GM23338 (cell line): Measurements from ENCODE around the gene DNASE1. TPM values are rescaled to one million over a fixed set of nuclear protein-coding genes. Genes with fewer than 3 reads are reported as not detected.

Experiments
- CREB1 ChIP-seq: fragments of 250-450 bp; sonication (Bioruptor Pico); IDR thresholded peaks from 2 replicates; pipeline ENCODE4 v1.5.0; 2020; ENCODE audit warnings: low read depth, mild to moderate bottlenecking, moderate library complexity
- CTCF ChIP-seq, 2 experiments: fragments of 200-600 bp in 1 of 2; sonication (generic) in 1 of 2; conservative IDR thresholded peaks; 2 replicates each; pipeline versions ENCODE4 v1.5.1 to v1.6.1; 2016 to 2017; ENCODE audit warnings: antibody characterized with exemption in 2 of 2, low read depth in 2 of 2, mild to moderate bottlenecking in 2 of 2, moderate library complexity in 1 of 2
- ETS1 ChIP-seq: IDR thresholded peaks from 2 replicates; pipeline ENCODE4 v1.6.1; 2016; ENCODE audit warnings: antibody characterized with exemption
- EZH2 ChIP-seq: fragments of 200-600 bp; sonication (generic); IDR thresholded peaks from one replicate; pipeline ENCODE4 v1.8.0; 2017; ENCODE audit warnings: antibody characterized with exemption, mild to moderate bottlenecking, low read depth; ENCODE audit not compliant: unreplicated experiment
- EZH2phosphoT487 ChIP-seq: fragments of 200-600 bp; sonication (generic); IDR thresholded peaks from one replicate; pipeline ENCODE4 v1.8.1; 2018; ENCODE audit warnings: antibody characterized with exemption; ENCODE audit not compliant: unreplicated experiment
- NANOG ChIP-seq: IDR thresholded peaks from 2 replicates; pipeline ENCODE4 v1.6.1; 2016; ENCODE audit warnings: antibody characterized with exemption, borderline replicate concordance
- REST ChIP-seq: IDR thresholded peaks from one replicate; pipeline ENCODE4 v1.6.1; 2018; ENCODE audit warnings: antibody characterized with exemption; ENCODE audit not compliant: unreplicated experiment
- ZNF331 ChIP-seq: fragments of 250-450 bp; sonication (Bioruptor Pico); IDR thresholded peaks from 2 replicates; pipeline ENCODE4 v1.5.0; 2020; ENCODE audit warnings: low read depth, mild to moderate bottlenecking, moderate library complexity
- ZNF462 ChIP-seq: fragments of 250-450 bp; sonication (Bioruptor Pico); IDR thresholded peaks from 2 replicates; pipeline ENCODE4 v1.5.0; 2020; ENCODE audit warnings: mild to moderate bottlenecking, moderate library complexity
- polyA plus RNA-seq: library from polyadenylated mRNA; unstranded; fragments of >200 nt; fragmentation: Nextera tagmentation; extraction: Ambion mirVana; gene quantifications from 2 replicates; pipeline ENCODE4 v1.2.1, GENCODE V29; 2016
- total RNA-seq: library from RNA; depleted of rRNA; stranded (reverse); fragments of >200 nt; shearing (Covaris generic); gene quantifications from 2 replicates; pipeline ENCODE4 v1.2.3, GENCODE V29; 2014

Gene DNASE1
- total and polyA plus RNA-seq, 2 experiments from 2014 or later, result 7.9 to 23.0 TPM

DNA sequence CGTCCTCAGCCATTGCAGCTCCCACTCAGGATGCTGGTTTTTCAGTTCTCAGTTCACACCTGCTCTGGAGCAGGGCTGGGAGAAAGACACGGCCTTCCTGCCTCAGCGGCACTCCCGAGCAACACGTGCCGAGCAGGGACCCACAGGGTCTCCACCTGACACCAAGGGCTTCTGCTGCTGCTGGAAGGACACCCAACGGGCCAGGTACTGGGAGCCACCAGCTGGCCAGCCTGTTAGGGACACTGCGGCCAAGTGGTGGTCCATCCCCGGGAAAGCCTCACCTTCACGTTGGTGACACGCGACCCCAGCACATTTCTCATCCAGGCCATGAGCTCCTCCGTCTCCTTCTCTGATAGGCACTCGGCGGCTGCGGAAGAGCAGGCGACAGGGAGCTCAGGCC, 8.1 kb downstream of the DNASE1 start (continued):
- TF ChIP-seq ZNF462 (no peak), CREB1 (CRISPR knock-in tag) (no peak), ZNF331 (CRISPR knock-in tag) (no peak), EZH2phosphoT487 (no peak), CTCF (conservative IDR thresholded peaks at IDR 0.05; ENCODE audit: low read depth in 2 of 2) (no peak), NANOG (no peak), ETS1 (no peak), EZH2 (no peak), REST (no peak)
